NB4 (cell line): Measurements from ENCODE around the gene ADGRA3.

Experiments used
- DNase-seq: peaks from one replicate; pipeline ENCODE4 v3.0.0; 2010; ENCODE audit warnings: low read depth
- H3K4me3 ChIP-seq: one replicate; pipeline ENCODE4 v1.5.1; 2011; ENCODE audit warnings: mild to moderate bottlenecking, low read depth, low read length, moderate library complexity
- MYC ChIP-seq: IDR thresholded peaks from 2 replicates; pipeline ENCODE4 v1.6.1; 2011; ENCODE audit warnings: low read depth, low read length
- POLR2A ChIP-seq: IDR thresholded peaks from 2 replicates; pipeline ENCODE4 v1.6.1; 2011; ENCODE audit warnings: mild to moderate bottlenecking; ENCODE audit not compliant: insufficient read length; ENCODE audit errors: extremely low read depth
- TF ChIP-seq, protein P1 (sequence below): IDR thresholded peaks from 2 replicates; pipeline ENCODE4 v1.6.1; 2011; ENCODE audit warnings: low read depth, low read length
- TF ChIP-seq, protein P2 (sequence below): IDR thresholded peaks from one replicate; pipeline ENCODE4 v1.5.1; 2012; ENCODE audit warnings: low read depth, low read length

The ADGRA3 gene, protein sequence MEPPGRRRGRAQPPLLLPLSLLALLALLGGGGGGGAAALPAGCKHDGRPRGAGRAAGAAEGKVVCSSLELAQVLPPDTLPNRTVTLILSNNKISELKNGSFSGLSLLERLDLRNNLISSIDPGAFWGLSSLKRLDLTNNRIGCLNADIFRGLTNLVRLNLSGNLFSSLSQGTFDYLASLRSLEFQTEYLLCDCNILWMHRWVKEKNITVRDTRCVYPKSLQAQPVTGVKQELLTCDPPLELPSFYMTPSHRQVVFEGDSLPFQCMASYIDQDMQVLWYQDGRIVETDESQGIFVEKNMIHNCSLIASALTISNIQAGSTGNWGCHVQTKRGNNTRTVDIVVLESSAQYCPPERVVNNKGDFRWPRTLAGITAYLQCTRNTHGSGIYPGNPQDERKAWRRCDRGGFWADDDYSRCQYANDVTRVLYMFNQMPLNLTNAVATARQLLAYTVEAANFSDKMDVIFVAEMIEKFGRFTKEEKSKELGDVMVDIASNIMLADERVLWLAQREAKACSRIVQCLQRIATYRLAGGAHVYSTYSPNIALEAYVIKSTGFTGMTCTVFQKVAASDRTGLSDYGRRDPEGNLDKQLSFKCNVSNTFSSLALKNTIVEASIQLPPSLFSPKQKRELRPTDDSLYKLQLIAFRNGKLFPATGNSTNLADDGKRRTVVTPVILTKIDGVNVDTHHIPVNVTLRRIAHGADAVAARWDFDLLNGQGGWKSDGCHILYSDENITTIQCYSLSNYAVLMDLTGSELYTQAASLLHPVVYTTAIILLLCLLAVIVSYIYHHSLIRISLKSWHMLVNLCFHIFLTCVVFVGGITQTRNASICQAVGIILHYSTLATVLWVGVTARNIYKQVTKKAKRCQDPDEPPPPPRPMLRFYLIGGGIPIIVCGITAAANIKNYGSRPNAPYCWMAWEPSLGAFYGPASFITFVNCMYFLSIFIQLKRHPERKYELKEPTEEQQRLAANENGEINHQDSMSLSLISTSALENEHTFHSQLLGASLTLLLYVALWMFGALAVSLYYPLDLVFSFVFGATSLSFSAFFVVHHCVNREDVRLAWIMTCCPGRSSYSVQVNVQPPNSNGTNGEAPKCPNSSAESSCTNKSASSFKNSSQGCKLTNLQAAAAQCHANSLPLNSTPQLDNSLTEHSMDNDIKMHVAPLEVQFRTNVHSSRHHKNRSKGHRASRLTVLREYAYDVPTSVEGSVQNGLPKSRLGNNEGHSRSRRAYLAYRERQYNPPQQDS (N-terminal part only)

DNA sequence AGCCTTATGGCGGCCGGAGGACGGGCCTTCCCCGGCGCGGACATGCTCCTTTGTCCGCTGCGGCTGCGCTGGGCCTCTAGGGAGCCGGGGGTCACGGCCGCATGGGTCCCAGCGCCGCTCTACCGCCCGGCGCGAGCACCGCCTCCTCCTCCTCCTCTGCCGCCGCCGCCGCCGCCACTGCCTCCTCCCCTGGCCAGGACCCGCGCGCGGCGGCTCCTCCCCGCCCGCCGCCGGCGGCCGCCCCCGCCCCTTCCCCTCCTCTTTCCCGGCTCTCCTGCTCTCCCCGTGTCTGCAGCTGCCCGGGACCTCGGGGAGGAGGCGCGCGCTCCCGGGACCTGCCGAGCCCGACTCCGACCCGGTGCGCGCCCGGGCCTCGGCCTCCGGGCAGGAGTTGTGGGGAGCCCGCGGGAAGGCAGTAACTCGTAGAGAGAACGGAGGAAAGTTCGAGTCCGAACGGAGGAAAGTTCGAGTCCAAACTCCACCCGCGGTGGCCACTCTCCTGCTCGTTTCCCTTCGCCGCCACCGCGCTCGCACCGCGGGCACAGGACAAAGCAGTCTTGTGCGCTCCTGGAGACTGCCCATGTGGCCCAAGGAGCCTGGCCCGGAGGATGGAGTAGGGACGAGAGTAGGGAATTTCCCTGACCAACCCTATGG is at the start of gene ADGRA3:
Gene ADGRA3, minus strand, starts transcription at position 179 of the 654 bp plus-strand sequence. CDS start 282 bp downstream, outside the sequence.
- peak; percentile 59 for DNase-seq
- peak within 1 kb of the TSS; percentile 40 for H3K4me3 ChIP-seq
- TF ChIP-seq, protein P1, sequence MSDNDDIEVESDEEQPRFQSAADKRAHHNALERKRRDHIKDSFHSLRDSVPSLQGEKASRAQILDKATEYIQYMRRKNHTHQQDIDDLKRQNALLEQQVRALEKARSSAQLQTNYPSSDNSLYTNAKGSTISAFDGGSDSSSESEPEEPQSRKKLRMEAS, result no peak
- no peak for TF ChIP-seq MYC
- TF ChIP-seq, protein P2, sequence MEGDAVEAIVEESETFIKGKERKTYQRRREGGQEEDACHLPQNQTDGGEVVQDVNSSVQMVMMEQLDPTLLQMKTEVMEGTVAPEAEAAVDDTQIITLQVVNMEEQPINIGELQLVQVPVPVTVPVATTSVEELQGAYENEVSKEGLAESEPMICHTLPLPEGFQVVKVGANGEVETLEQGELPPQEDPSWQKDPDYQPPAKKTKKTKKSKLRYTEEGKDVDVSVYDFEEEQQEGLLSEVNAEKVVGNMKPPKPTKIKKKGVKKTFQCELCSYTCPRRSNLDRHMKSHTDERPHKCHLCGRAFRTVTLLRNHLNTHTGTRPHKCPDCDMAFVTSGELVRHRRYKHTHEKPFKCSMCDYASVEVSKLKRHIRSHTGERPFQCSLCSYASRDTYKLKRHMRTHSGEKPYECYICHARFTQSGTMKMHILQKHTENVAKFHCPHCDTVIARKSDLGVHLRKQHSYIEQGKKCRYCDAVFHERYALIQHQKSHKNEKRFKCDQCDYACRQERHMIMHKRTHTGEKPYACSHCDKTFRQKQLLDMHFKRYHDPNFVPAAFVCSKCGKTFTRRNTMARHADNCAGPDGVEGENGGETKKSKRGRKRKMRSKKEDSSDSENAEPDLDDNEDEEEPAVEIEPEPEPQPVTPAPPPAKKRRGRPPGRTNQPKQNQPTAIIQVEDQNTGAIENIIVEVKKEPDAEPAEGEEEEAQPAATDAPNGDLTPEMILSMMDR, result no peak
- no peak for TF ChIP-seq POLR2A

DNA sequence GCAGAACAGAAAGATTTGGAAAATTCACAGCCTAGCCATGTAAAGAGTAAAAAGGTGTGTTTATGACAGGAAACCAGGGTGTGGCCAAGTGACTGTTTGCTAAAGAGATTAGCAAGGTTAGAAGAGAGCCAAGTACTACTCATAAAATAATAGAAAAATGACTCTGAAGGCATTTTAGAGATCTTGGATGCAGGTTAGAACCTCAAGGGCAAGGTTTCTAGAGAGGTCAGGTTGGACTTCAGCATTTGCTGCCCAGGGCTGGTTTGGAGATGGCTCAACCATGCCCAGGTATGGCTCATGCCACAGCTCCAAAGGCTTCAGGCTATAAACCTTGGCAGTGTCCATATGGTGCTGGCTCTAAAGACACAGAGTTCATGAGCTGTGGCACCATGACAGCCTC is 40.6 kb upstream of the ADGRA3 start:
- H3K4me3 ChIP-seq, result no peak overlapping the region
- DNase-seq, result no peak
- TF ChIP-seq MYC (no peak), POLR2A (no peak)
- TF ChIP-seq, protein P1, result no peak
- TF ChIP-seq, protein P2, result no peak

DNA sequence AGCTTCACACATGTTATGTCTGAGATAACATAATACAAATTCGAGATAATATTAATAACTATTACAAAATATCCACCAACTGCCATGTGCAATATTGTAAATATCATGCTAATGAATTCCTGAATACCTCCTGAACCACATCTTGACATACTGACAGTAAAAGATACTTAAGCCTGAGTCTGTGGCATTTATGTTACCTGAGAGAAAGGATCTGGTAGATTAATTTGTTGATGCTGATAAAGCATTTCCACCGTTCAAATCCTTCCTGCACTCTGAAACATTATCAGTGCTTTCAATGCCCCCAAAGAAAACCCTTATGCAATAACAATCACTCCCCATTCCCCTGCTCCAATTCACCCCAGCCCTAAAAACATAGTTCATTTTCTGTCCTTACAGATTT is 38.8 kb upstream of the ADGRA3 start:
- DNase-seq, result no peak
- TF ChIP-seq, protein P1, result no peak
- TF ChIP-seq POLR2A, result no peak
- TF ChIP-seq MYC, result no peak
- TF ChIP-seq, protein P2, result no peak
- H3K4me3 ChIP-seq, result no peak overlapping the region

DNA sequence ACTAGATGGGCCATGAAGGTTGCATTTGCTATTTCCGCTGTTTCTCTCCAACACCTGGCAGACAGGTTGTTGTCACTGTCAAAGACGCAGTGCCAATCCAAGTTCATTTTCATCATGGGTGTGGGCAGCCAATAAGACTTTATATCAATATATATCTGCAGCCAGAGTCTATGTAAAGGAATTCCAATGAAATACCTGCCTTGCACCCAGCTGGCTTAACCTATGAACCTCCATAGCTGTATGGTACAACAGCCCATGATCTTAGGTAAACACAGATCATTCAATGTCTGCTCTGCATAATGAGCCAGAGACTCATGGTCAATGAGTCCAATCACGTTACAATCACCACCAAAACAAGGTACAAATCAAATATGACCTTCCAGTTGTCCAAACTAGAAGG is 37.7 kb upstream of the ADGRA3 start:
- H3K4me3 ChIP-seq, result no peak overlapping the region
- DNase-seq, result no peak
- TF ChIP-seq, protein P2, result no peak
- TF ChIP-seq, protein P1, result no peak
- no peak for TF ChIP-seq POLR2A
- no peak for TF ChIP-seq MYC

DNA sequence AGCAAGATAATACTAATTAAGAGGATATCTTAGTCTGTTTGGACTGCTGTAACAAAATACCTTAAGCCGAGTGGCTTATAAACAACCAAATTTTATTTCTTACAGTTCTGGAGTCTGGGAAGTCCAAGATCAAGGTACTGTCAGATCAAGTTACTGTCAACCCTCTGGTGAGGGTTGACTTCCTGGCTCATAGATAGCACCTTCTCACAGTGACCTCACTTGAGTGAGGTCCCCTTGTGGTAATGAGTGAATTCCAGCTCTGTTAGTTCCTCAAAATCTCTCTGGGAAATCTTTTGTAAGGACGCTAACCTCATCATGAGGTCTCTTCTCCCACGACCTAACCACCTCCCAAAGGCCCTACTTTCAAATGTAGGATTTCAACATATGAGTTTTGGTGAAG is 36.9 kb upstream of the ADGRA3 start:
- TF ChIP-seq, protein P2, result no peak
- TF ChIP-seq MYC (no peak), POLR2A (no peak)
- TF ChIP-seq, protein P1, result no peak
- H3K4me3 ChIP-seq, result no peak overlapping the region
- DNase-seq, result peak; percentile 16
